AG04450 (cell line): ENCODE data around the gene SYNE3. TPM values are rescaled to one million over a fixed set of nuclear protein-coding genes. Genes with fewer than 3 reads are reported as not detected.

Experiments used
- CTCF ChIA-PET: fragments of 300-600, 350-600 bp; formaldehyde crosslinking; extraction: SDS; loops from one replicate; lab custom pipeline; 2022; ENCODE audit warnings: antibody characterized with exemption, inconsistent platforms; lab: Charles Lee
- POLR2A ChIA-PET: fragments of 350-600 bp; formaldehyde crosslinking; extraction: SDS; loops from one replicate; lab custom pipeline; 2021; ENCODE audit warnings: antibody characterized with exemption, inconsistent platforms; lab: Yijun Ruan, JAX
- DNase-seq: peaks from one replicate; pipeline ENCODE4 v3.0.0-alpha.2; 2011; ENCODE audit warnings: low read depth, low spot score
- H3K27ac ChIP-seq: one replicate; pipeline ENCODE4 v1.5.1; 2012; ENCODE audit warnings: low read depth, low read length, control low read depth
- H3K27me3 ChIP-seq: one replicate; pipeline ENCODE4 v1.6.0; 2012; ENCODE audit warnings: low read length; ENCODE audit not compliant: control insufficient read depth, insufficient read depth
- H3K4me3 ChIP-seq: 2 replicates; pipeline ENCODE4 v1.5.1; 2011; ENCODE audit warnings: mild to moderate bottlenecking, low read depth, low read length, control low read depth
- H3K9me3 ChIP-seq: 2 replicates; pipeline ENCODE4 v1.5.1; 2012; ENCODE audit warnings: low read length; ENCODE audit not compliant: control insufficient read depth, insufficient read depth
- polyA plus RNA-seq: library from polyadenylated mRNA; depleted of rRNA; stranded (reverse); fragments of >200 nt; gene quantifications from 2 replicates; pipeline ENCODE4 v1.2.3, GENCODE V29; 2011
- TF ChIP-seq, protein P1 (sequence below): IDR thresholded peaks from 2 replicates; pipeline ENCODE4 v1.5.1; 2011; ENCODE audit warnings: low read depth, low read length, control low read depth, inconsistent platforms

The SYNE3 gene
- polyA plus RNA-seq, 1 experiment = 4.2 TPM

DNA sequence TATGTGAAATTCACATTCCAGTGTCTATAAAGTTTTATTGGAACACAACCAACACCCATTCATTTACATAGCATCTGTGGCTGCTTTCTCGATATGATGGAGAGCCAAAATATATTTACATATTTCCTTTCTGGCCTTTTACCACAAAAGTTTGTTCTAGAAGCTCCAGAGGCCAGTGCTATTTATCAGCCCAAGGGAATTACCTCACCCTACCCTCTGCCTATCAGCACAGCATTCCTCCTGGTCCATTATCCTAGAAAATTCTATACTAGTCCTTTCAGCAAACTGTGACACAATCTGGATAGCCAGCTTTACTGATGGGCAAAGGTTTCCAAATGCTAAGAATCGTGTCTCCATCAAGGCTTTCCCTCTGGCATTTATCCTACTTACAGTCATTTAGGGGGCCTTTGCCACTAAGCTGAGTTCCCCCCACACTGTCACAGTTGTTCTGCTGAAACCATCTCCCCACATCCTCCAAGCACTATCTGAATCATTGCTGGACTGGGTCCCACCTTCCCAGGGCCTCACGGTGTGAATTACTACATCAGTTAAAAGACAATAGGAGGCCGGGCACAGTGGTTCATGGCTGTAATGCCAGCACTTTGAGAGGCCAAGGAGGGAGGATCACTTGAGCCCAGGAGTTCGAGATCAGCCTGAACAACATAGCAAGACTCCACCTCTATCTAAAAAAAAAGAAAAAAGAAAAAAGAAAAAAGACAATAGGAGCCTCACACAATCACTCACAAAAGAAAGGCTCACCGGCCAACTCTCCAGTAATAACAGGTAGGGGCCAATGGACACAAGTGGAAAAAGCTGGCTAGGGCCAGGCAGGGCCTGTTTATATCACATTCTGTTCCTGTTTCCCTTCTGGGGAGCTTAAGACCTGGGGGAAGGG is 12.1 kb downstream of the SYNE3 start:
- no peak for DNase-seq
- TF ChIP-seq, protein P1, sequence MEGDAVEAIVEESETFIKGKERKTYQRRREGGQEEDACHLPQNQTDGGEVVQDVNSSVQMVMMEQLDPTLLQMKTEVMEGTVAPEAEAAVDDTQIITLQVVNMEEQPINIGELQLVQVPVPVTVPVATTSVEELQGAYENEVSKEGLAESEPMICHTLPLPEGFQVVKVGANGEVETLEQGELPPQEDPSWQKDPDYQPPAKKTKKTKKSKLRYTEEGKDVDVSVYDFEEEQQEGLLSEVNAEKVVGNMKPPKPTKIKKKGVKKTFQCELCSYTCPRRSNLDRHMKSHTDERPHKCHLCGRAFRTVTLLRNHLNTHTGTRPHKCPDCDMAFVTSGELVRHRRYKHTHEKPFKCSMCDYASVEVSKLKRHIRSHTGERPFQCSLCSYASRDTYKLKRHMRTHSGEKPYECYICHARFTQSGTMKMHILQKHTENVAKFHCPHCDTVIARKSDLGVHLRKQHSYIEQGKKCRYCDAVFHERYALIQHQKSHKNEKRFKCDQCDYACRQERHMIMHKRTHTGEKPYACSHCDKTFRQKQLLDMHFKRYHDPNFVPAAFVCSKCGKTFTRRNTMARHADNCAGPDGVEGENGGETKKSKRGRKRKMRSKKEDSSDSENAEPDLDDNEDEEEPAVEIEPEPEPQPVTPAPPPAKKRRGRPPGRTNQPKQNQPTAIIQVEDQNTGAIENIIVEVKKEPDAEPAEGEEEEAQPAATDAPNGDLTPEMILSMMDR = no peak
- Histone ChIP-seq H3K4me3 (no peak overlapping the region), H3K27ac (peak overlapping the region; percentile 73), H3K9me3 (no peaks in the 10 kb centered on the region; the same call in 1 of the 2 replicates), H3K27me3 (no peaks in the 10 kb centered on the region)
- ChIA-PET CTCF (interaction anchor here (0.5 to 1.6 kb wide), 6 partner anchors 9 to 62 kb away, joined by 3 to 11 read pairs (median 4); no protein-coding TSS in a partner anchor), POLR2A (interaction anchor here (1.0 to 1.6 kb wide), 2 partner anchors 21 to 43 kb away, joined by 5 to 6 read pairs; no protein-coding TSS in a partner anchor)

DNA sequence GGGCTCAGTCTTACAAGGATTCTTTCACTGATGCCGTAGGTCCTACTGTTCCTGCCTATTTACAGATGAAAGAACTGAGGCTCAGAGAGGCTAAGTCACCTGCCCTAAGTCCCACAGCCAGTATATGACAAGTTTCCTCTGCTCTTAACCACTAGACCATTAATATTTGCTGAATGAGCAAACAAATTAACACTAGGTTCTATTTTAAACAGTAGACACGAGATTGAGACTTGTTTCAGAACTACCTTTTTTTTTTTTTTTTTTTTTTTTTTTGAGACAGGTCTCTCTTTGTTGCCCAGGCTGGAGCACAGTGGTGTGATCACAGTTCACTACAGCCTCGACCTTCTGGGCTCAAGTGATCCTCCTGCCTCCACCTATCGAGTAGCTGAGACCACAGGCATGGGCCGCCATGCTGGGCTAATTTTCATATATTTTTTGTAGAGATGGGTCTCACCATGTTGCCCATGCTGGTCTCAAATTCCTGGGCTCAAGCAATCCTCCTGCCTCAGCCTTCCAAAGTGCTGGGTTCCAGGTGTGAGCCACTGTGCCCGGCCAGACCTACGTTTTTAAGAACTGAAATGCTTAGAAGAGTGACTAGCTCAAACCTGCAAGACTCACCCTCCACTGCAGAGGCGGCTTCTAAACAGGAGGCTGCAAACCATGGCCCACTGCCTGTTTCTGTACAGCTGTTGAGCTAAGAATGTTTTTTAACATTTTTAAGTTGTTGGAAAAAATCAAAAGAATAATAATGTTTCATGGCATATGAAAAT is 12.9 kb downstream of the SYNE3 start:
- ChIA-PET POLR2A (interaction anchor here (1.0 to 1.6 kb wide), 2 partner anchors 20 to 43 kb away, joined by 5 to 6 read pairs; no protein-coding TSS in a partner anchor), CTCF (interaction anchor here (1.1 to 1.6 kb wide), 6 partner anchors 9 to 61 kb away, joined by 3 to 11 read pairs (median 4); no protein-coding TSS in a partner anchor)
- no peak overlapping the region for H3K4me3 ChIP-seq
- no peaks in the 10 kb centered on the region; the same call in 1 of the 2 replicates for H3K9me3 ChIP-seq
- H3K27ac ChIP-seq = peak overlapping the region; percentile 11
- no peak for DNase-seq
- no peaks in the 10 kb centered on the region for H3K27me3 ChIP-seq
- TF ChIP-seq, protein P1 = no peak

DNA sequence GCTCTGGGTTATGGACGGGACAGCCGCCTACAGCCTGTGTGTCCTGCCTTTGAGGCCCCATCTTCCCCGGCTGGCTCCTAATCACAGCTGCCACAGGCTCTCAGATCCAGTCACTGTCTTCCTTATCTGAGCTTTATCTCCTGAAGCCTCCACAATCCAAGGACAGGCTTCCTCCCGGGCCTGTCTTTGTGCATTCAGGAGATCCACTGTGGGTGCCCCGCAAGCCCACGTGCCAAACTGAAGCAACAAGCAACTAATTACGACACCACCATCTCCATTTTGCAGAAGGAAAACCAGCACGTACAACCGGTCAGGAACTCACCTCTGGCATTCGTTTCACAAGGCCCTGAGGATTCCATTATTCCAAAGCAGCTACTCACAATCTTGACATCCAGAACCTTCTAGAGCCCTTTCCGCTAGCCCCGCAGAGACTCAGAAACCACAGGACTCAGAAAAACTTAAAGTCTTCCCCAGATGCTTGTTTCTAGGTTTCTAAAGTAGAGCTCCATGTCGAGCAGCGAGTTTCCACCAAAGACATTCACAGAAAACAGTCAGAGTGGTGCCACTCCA is 14.0 kb downstream of the SYNE3 start:
- CTCF ChIA-PET = interaction anchor here (1.1 kb wide), 1 partner anchor 25 kb away, joined by 3 read pairs; no protein-coding TSS in a partner anchor
- no peak for DNase-seq

DNA sequence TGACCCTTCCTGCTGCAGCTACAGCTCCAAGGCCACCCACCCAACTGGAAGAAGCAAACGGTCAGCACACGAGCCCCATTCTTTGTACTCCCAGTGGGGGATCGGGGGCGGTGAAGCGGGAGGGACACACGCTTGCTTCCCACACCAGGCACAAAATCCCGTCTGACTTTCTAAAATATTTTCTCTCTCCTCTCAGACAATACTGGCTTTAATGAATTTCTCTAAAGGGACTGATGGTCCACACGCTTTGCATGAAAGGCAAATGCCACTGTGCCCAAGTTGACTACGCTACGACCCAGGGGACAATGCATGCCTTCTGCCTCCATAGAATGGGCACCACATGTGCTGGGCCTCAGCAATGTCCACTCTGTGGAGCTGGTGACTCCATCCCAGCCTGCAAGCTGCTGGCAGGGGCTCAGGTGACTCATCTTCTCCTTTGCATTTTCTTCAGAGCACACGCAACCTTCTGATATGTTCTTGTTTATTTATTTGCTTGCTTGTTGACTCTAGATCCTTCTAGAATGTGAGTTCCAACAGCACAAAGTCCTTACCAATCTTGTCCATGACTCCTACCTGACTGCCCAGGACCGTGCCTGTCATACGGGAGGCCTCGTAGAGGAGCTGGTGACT is 15.6 kb downstream of the SYNE3 start:
- Histone ChIP-seq H3K9me3 (no peaks in the 10 kb centered on the region), H3K4me3 (no peak overlapping the region), H3K27me3 (no peaks in the 10 kb centered on the region), H3K27ac (peak overlapping the region; percentile 39)
- POLR2A ChIA-PET = interaction anchor here (0.9 to 1.2 kb wide), 2 partner anchors 18 to 23 kb away, joined by 3 to 4 read pairs; no protein-coding TSS in a partner anchor
- TF ChIP-seq, protein P1 = no peak
- CTCF ChIA-PET = interaction anchor here (0.9 to 2.3 kb wide), 3 partner anchors 27 to 59 kb away, joined by 3 to 15 read pairs (median 5); no protein-coding TSS in a partner anchor
- peak; percentile 65 for DNase-seq

More for the DNA sequence above, 14.0 kb downstream of the SYNE3 start:
- no peaks in the 10 kb centered on the region; the same call in 1 of the 2 replicates for H3K9me3 ChIP-seq
- TF ChIP-seq, protein P1 = no peak
- no peaks in the 10 kb centered on the region for H3K27me3 ChIP-seq
- POLR2A ChIA-PET = no interaction called here
- H3K4me3 ChIP-seq = no peak overlapping the region
- no peak overlapping the region for H3K27ac ChIP-seq
